AG08396 (cell line): ENCODE data around the gene CDHR5.
"Not testable (repeated sequence)": the region's sequence is repeated elsewhere in the genome, so short reads cannot be mapped to it uniquely, and the experiment has no call there.

Source experiments
- DNase-seq: peaks from one replicate; pipeline ENCODE4 v3.0.0; 2012; ENCODE audit warnings: low spot score, mixed read lengths

CDHR5 gene

GRCh38 chr11:586376-587316 lies 38.1 kb downstream of the CDHR5 start:
- no peak for DNase-seq

GRCh38 chr11:584287-584686 lies 40.5 kb downstream of the CDHR5 start:
- no peak for DNase-seq

- DNase-seq: no peak
Measured at GRCh38 chr11:581752-582151, 43.0 kb downstream of the CDHR5 start.

DNA sequence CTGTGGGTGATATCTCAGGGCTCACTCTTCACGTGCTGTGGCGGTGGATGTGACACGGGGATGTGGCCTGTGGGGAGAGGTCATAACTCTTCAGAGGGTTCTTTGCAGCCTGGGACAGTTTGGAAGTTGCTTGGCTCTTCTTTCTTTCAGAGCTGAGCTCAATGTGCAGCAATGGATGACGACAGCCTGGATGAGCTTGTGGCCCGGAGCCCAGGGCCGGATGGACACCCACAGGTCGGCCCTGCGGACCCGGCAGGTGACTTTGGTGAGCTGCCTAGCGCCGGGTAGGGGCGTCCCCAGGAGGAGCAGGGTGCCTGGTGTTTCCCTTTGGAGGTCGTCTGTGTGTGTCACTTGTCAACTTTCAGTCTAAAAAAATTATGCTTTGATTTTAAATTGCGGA lies 43.4 kb downstream of the CDHR5 start:
- no peak for DNase-seq

DNA sequence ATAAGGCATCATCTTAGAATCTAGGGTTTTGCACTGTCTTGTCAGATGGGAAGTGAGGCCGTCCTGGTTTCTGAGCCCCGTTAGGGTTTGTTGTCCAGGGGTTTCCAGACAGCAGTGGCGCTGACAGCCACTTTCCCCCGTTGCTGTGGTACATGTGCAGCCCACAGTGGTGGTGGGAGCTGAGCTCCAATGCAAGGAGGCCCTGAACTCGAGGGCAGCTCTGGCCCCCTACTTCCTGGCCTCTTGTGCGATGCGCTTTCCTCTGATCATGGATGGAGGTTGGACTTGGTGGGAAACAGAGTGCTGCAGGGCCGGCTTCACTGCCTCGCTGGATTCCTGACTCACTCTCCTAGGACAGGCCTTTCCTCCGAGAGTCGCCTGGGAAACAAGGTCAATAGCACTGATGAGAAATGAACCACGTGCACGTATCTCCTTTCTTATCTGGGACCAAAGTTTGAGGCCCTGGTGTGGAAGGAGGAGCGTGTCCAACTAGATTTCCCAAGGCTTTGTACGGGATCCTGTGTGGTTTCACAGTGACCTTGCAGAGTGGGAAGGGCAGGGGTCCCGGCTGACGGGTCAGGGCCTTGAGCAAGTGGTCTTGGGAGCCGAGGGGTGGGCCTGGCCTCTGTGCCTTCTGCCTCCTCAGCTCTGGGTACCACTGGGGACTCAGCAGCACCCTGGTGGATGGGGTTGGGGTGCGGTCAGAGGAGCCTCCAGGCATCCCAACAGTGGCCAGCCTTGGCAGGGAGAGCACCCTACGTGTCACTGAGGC lies 44.7 kb downstream of the CDHR5 start:
- DNase-seq: no peak

DNA sequence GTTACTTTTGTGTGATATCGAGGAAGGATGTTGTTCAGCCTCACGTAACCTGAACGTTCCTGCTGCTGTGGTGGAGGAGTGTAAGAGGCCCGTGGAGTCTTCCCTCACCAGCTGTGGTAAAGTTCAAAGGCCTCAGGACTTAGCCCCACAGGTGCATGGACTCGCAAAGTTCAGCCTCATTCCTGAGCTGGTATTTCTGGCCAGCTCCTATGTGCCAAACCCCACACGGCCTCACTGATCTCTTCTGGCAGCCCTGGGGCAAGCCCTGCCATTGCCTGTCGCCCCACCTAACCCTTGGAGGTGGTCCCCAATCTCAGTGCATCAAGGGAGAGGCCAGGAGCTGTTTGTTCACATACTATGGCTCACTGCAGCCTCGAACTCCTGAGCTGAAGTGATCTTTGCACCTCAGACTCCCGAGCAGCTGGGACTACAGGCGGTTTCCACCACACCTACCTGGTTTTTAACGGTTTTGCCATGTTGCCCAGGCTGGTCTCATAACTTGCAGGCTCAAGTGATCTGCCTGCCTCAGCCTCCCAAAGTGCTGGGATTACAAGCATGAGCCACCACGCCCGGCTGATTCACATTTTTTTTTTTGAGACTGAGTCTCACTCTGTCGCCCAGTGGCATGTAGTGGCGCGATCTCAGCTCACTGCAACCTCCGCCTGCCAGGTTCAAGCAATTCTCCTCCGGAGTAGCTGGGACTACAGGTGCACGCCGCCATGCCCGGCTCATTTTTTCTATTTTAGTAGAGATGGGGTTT lies 46.3 kb downstream of the CDHR5 start:
- DNase-seq: no peak

DNA sequence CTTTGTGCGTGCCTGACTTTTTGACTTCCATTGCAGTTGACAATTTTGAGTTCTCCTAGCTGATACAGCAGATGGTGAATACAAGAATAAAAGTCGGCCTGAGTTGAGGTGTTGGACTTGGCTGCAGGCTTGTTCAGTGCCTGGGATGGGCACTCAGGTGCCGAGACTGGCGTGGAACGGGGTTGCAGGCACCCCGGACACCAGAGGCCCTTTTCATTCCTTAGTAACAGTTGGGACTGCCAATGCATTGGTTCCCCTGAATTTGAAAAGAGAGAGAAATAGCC lies 47.2 kb downstream of the CDHR5 start:
- DNase-seq: no peak

GRCh38 chr11:576811-577610 lies 47.7 kb downstream of the CDHR5 start:
- no peak for DNase-seq

- peak; percentile 100 for DNase-seq
Measured at GRCh38 chr11:575996-576768, 48.6 kb downstream of the CDHR5 start, which contains the start of gene PHRF1. TSS of gene PHRF1 (plus strand) at chr11:576470. CDS start at chr11:581513, 5,043 bp downstream.

DNA sequence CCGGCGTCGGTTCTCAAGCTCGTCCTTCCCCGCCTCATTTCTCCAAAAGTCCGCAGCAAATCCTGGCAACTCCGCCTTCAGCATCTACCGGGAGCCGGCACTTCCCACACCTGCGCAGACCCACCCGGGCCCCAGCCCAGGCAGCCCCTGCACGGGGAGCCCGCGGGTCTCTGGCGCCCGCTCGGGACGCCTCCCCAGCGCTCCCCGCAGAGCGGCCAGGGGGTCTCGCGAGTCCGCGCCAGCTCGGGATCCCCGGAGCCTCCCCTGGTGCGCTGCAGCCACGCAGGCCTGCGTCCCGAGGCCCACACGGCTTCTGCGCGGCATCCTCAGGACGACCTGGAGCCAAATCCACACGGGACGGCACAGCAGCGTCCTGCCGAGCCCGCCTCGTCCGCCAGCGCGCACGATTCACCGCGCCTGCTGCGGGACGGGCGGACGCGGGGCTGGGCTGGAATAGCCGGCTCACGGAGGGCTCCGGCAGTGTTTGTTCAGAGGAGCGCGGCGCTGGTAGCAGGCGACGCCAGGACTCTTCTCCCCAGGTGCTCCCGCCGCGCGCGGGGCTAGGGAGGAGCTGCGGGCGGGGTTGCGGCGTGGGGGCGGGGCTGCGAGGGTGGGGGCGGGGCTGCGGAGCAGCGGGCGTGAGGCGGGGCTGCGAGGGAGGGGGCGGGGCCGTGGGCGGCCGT lies 49.3 kb downstream of the CDHR5 start:
- DNase-seq: no peak

DNA sequence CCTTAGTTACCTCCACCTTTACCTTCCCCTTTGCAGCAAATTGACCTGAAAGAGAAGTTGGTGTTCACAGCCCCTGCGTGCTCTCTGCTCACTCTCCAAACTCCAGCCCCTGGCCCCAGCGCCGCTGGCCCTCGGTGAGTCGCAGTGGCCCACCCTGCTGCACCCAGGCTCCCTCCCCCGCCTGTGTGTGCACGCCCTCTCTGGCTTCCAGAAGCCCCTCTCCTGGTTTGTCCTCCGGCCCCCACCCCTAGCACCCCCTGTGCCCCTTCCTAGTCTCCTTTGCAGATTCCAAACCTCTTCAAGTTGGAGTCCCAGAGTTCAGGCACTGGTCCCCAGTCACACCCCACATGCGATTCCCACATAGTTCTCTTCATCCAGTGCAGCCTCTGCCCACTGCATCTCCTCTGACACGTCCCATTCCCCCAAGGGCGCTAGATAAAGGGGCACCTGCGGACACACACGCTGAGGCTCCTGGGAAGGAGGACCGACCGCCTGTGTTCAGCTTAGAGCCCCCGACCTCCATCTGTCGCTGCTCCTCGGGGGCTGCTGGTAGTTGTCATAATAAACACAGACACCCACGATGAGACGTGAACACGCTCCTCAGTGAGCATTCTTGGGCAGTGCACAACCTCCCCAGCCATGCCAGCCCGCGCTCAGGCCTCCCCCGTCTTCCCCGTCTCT lies 50.0 kb downstream of the CDHR5 start:
- no peak for DNase-seq

- DNase-seq: not testable (repeated sequence)
Measured at GRCh38 chr11:574031-574570, 50.7 kb downstream of the CDHR5 start.

DNA sequence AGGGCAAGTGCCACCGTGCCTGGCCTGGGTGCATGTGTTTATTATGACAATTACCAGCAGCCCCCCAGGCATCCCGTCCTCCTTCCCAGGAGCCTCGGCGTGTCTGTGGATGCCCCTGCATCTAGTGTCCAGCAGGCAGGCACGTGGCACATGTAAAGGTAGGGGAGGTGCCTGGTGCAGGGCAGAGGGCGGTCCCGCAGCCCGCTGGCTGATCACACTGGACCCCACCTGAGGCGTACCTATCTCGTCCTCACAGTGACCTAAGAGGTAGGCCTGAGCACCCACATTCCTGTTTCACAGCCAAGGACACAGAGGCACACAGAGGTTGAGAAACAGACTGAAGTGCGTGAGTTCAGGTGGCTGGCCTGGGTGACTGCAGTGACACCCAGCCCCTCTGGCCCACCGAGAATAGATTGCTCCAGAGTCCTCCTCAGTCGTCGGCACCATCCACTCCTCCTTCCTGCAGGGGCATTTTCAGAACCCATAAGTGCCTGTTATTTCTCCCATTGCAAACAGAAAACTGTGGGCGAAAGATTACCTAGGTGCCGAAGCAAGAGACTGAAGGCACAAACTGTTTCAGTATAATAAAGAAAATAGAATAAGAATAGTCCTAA lies 51.5 kb downstream of the CDHR5 start:
- no peak for DNase-seq

DNA sequence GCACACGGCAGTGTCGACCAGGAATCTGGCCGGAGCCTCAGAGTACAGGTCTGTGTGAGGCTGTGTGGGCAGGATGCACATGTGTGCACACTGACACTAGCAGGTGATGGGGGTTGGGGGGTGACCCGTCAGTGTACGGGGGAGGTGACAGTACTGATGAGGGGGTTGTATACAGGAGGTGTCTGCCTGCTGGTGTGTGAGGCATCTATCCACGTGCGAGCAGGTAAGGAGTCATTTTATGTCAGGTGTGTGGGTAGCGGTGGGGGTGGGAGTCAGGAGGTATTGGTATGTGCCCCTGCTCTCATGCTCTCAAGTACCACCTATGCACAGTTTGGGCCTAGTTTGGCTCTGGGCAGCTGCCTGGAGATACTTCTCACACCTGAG lies 53.0 kb downstream of the CDHR5 start:
- DNase-seq: no peak

GRCh38 chr11:569158-569885 lies 55.4 kb downstream of the CDHR5 start:
- no peak for DNase-seq

GRCh38 chr11:568306-569157 lies 56.2 kb downstream of the CDHR5 start:
- peak; percentile 99 for DNase-seq

DNA sequence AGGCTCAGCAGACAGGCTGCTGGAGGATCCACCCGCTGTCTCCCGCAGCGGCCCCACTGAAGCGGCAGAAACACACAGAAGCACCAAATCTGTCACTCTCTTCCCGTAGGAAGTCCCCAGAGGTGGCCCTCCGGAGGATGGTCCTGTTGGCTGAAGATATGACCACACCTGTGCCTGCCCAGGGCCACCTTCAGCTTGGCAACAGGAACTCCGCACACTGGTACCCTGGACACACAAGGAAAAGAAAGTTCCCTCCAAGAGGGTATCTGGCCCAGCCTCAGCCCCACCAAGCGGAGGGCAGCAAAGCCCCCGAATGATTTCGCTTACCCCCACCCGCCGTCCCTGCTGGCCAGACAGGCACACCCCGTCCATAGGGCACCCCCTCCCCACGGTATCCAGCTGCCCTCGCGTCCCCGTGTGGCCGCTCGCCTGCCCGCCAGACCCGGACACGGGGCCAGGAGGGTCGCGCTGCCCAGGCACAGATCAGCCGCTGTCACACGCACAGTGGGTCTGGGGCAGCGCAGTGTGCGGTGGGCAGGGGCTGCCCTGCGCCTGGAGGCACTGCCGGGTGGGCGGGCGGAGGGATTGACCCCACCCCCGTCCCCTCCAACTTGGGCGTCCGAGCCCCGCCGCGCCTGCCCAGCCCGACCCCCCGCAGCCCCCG lies 57.0 kb downstream of the CDHR5 start:
- no peak for DNase-seq
